SK-N-MC (cell line): ENCODE measurements around the gene JSRP1.

Experiments used
- EZH2 ChIP-seq: fragments of 200-600 bp; sonication (generic); IDR thresholded peaks from one replicate; pipeline ENCODE4 v1.6.1; 2017; ENCODE audit warnings: antibody characterized with exemption
- FOXP2 ChIP-seq: optimal IDR thresholded peaks from 2 replicates; pipeline ENCODE3; 2011; ENCODE audit warnings: mild to moderate bottlenecking, moderate library complexity; ENCODE audit not compliant: insufficient read depth; ENCODE audit errors: extremely low read length, control extremely low read depth
- POLR2AphosphoS5 ChIP-seq: IDR thresholded peaks from 2 replicates; pipeline ENCODE4 v1.6.1; 2012; ENCODE audit warnings: mild to moderate bottlenecking, low read depth, low read length, borderline replicate concordance

- TF ChIP-seq POLR2AphosphoS5 (no peak), EZH2 (no peak), FOXP2 (no peak)
Measured at GRCh38 chr19:2242816-2243215, 13.4 kb downstream of the JSRP1 start.
